IPS-15b (cell line): ENCODE data around the gene HOXB6.

Source experiments
- H3K27me3 ChIP-seq: one replicate; pipeline ENCODE4 v1.6.1; 2013; ENCODE audit warnings: low read length; ENCODE audit not compliant: control insufficient read depth, insufficient read depth
- H3K36me3 ChIP-seq: one replicate; pipeline ENCODE4 v1.6.1; 2013; ENCODE audit warnings: low read length; ENCODE audit not compliant: control insufficient read depth, insufficient read depth
- H3K4me1 ChIP-seq: one replicate; pipeline ENCODE4 v1.6.1; 2013; ENCODE audit warnings: mild to moderate bottlenecking, low read length; ENCODE audit not compliant: control insufficient read depth, insufficient read depth
- H3K4me3 ChIP-seq: one replicate; pipeline ENCODE4 v1.5.1; 2013; ENCODE audit warnings: low read depth, low read length
- H3K9ac ChIP-seq: one replicate; pipeline ENCODE4 v1.6.1; 2013; ENCODE audit warnings: low read depth, mild to moderate bottlenecking, low read length
- H3K9me3 ChIP-seq: one replicate; pipeline ENCODE4 v1.6.1; 2013; ENCODE audit warnings: mild to moderate bottlenecking, low read length; ENCODE audit not compliant: control insufficient read depth, insufficient read depth

HOXB6 gene

DNA sequence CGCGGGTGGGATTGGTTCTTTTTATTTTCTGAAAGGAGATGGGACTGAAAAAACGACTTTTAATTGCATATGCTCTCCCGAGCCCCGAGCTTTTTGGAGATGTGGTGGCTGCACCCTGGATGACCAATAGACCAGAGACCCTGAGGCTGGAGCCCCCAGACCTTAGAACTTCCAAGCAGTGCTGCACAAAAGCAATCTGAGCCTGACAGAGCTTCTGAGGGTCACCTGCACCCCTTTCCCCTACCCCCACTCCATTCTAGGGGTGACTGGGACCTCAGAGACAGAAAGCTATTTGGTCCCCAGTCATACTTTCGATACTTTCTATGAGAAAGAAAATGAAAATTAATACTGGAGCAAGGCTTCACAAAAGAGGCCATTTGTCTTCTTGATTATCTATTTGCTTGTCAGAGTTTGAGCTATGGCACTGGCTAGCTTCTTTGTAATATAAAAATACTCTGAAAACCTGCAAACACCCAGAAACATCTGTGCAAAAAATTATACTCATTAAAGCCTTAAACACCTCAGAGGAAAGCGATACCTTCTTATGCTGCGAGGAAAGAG lies 30.2 kb downstream of the HOXB6 start:
- no peaks in the 10 kb centered on the region for H3K36me3 ChIP-seq
- peaks cover 96% of the 10 kb centered on the region for H3K27me3 ChIP-seq
- H3K9me3 ChIP-seq: no peaks in the 10 kb centered on the region
- peak overlapping the region; percentile 8 for H3K4me3 ChIP-seq
- H3K4me1 ChIP-seq: peaks cover 2% of the 10 kb centered on the region
- no peak overlapping the region for H3K9ac ChIP-seq

DNA sequence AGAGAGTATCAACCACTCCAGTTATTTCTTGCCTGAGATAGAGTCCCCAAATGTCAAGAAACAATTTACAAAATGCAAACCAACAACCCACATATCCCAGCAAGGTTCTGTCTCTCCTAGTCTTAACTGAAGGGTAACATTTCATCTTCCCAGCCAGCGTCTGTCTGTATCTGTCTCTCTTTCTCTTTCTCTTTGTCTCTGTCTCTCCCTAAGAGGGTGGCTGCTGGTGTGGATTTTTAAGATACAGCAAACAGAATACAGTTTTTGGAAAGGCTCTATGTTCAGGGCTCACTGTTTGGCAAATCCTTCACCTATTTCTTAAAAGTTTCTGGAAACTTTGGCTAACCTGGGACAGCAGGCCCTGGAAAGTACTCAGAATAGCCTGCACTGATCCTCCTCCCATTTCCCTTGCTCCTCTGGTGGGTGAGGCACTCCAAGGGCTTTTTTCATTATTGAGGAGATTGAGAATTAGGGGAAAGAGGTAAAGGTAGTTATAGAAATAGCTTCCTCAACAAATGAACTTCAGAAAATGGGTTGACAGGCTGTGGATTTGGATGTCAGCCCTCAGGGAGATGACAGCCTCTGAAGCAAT lies 32.9 kb downstream of the HOXB6 start:
- H3K4me1 ChIP-seq: peaks cover 4% of the 10 kb centered on the region
- H3K27me3 ChIP-seq: peaks cover 99% of the 10 kb centered on the region
- H3K9ac ChIP-seq: no peak overlapping the region
- H3K36me3 ChIP-seq: no peaks in the 10 kb centered on the region
- peak overlapping the region; percentile 8 for H3K4me3 ChIP-seq
- H3K9me3 ChIP-seq: no peaks in the 10 kb centered on the region

DNA sequence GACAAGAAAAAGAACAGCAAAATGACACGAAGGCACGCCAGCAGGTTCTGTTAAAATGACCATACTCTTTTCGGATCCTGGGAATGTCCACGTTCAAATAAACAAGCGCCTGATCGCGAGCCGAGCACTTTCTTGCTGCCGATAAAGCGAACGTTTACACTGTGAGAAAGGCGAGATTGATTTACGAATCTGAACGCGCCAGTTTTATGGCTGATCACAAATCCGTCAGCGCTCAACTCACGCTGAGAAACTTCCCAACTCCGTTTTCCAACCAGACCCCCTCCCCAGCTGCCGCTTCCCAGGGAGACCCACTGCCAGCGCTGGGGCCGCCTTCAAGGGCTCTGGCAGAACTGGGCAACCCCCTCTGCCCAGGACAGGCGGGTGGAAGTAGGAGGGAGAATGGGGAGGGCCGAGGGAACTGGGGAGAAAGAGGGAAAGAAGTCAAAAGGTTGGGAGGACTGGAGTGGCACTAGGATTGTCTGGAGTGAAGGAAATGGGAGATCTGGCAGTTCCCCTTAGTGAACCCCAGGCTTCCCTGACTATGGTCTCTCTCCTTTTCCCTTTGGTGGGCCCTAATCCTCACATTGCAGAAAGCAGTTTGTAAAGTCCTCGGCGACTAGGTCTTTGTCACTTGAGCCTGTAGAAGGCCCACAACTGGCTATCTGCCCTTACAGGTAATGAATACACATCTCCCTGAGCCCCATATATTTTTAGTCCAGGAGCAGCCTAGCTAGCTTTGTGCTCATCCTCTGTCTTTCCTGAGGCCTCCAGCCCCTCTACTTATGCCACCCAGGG lies 33.6 kb downstream of the HOXB6 start:
- Histone ChIP-seq H3K9me3 (no peaks in the 10 kb centered on the region), H3K4me3 (peak overlapping the region; percentile 7), H3K36me3 (no peaks in the 10 kb centered on the region), H3K27me3 (peaks cover 100% of the 10 kb centered on the region), H3K9ac (no peak overlapping the region), H3K4me1 (peaks cover 4% of the 10 kb centered on the region)

- H3K27me3 ChIP-seq: peaks cover 100% of the 10 kb centered on the region
- peaks cover 4% of the 10 kb centered on the region for H3K4me1 ChIP-seq
- no peak overlapping the region for H3K9ac ChIP-seq
- H3K4me3 ChIP-seq: peak overlapping the region; percentile 13
- H3K36me3 ChIP-seq: no peaks in the 10 kb centered on the region
- H3K9me3 ChIP-seq: no peaks in the 10 kb centered on the region
Measured at GRCh38 chr17:48570325-48571023, 34.3 kb downstream of the HOXB6 start.

DNA sequence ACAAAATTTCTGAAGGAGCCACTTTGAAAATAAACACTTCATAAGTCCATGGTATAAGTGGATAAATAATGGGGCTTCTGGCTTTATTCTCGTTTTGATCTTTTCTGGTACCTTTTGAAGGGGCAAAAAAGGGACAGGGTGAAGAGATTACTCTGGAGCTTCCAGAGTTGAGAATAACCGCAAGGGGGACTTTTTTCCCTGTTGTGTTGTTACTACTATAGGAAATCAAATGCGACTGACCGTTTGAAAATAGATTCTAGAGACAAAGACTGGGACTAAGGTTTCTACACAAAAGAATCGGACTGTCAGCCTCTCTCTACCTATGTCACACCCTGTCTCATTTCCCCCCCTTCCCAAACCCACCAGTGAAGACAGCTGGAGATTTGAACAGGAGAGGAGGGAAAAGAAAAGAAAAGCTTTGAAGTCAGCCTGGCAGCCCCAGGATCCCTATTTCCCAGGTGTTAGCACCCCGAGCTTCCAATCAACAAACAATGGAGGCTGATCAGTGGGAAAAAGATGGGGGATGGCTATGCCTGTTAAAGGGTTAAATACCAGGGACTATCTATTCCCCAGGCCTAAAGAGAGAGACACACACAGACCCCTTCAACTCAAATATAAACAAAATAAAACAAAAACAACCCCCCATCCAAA lies 35.0 kb downstream of the HOXB6 start:
- Histone ChIP-seq H3K4me3 (peak overlapping the region; percentile 13), H3K27me3 (peaks cover 100% of the 10 kb centered on the region), H3K9me3 (no peaks in the 10 kb centered on the region), H3K9ac (no peak overlapping the region), H3K36me3 (no peaks in the 10 kb centered on the region), H3K4me1 (peaks cover 5% of the 10 kb centered on the region)

DNA sequence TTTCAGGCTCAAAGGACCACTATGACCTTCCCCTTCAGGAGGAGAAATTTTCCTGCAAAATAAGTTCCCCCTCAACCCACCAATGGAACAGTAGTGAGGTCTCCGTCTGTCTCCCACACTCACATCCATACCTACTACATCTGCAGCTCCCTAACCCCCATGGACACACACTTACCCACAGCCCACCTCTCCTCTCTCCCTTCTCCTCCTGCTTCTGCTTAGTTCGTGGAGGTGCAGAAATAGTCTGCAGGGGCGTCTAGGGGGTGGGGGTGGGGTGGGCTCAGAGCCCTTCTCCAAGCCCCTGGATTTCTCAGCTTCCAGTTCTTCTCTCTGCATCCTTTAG lies 35.6 kb downstream of the HOXB6 start:
- H3K9me3 ChIP-seq: no peaks in the 10 kb centered on the region
- no peaks in the 10 kb centered on the region for H3K36me3 ChIP-seq
- peaks cover 99% of the 10 kb centered on the region for H3K27me3 ChIP-seq
- H3K4me1 ChIP-seq: peaks cover 6% of the 10 kb centered on the region
- H3K4me3 ChIP-seq: peak overlapping the region; percentile 22
- H3K9ac ChIP-seq: no peak overlapping the region

DNA sequence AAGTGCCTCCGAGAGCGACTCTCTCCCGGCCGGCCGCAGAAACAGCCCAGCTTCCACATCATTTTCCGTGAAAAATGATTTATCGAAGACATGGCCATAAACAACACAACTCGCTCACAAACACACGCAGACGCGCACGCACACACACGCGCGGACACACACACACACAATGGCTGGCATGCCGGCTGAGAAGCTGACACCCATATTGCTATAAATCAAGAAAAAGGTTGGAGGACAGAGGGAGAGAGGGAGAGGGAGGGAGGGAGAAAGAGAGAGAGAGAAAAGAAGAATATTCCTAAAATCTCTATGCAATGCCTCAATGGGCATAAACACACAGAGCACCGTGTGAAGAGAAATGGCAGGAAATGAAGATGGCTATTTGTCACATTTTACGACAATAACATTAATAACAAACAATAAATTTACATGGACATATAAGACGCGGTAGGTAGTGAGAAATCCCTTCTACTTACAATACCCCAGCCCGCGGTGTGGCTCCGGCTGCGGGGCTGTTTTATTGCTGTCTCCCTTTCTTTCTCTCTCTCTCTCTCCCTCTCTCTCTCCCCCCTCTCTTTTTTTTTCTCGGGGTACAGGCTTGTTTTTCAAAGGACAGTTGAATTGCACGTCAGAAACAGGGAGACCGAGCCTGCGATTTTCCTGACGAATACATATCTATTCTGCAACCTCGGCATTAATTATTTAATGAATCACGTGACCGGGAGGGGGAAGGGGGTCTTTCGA lies 36.1 kb downstream of the HOXB6 start:
- no peaks in the 10 kb centered on the region for H3K36me3 ChIP-seq
- H3K4me3 ChIP-seq: peak overlapping the region; percentile 22
- H3K9me3 ChIP-seq: no peaks in the 10 kb centered on the region
- peaks cover 6% of the 10 kb centered on the region for H3K4me1 ChIP-seq
- no peak overlapping the region for H3K9ac ChIP-seq
- H3K27me3 ChIP-seq: peaks cover 97% of the 10 kb centered on the region

DNA sequence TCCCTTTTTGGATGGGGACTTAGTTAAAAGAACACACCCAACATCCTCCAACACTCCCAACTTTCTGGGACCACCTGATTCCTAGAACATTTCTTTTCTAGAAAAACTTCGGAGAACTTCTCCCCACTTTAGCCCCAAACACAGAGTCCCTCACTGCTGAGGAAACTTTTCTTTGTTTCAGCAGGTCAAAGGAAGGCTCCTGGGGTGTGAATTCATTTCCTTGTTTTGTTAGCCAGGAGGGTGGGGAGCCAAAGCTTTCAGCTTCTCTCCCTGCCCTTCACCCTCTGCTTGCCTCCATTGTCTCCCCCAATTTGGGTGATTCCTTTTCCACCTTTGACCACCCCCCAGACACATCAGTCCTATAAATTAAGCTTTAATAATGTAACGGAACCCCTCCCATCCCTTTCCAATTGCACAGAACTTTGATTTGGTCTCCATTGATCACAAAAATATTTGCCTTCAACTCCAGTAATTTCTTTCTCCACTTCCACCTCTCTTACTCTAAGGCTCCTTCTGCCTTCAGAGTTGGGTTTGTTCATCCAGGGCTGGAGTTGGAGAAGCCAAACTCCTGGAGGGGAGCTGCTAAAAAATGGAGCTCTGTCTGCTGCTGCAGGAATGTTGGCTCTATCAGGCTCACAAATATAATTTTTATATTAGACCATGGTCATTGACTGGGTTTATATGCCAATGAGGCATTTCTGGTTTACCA lies 37.0 kb downstream of the HOXB6 start:
- Histone ChIP-seq H3K36me3 (no peaks in the 10 kb centered on the region), H3K27me3 (peaks cover 97% of the 10 kb centered on the region), H3K4me3 (peak overlapping the region; percentile 6), H3K4me1 (peaks cover 6% of the 10 kb centered on the region), H3K9ac (no peak overlapping the region), H3K9me3 (no peaks in the 10 kb centered on the region)

GRCh38 chr17:48567209-48567608 lies 37.6 kb downstream of the HOXB6 start:
- peaks cover 97% of the 10 kb centered on the region for H3K27me3 ChIP-seq
- no peak overlapping the region for H3K9ac ChIP-seq
- peaks cover 6% of the 10 kb centered on the region for H3K4me1 ChIP-seq
- H3K9me3 ChIP-seq: no peaks in the 10 kb centered on the region
- H3K4me3 ChIP-seq: peak overlapping the region; percentile 6
- H3K36me3 ChIP-seq: no peaks in the 10 kb centered on the region

DNA sequence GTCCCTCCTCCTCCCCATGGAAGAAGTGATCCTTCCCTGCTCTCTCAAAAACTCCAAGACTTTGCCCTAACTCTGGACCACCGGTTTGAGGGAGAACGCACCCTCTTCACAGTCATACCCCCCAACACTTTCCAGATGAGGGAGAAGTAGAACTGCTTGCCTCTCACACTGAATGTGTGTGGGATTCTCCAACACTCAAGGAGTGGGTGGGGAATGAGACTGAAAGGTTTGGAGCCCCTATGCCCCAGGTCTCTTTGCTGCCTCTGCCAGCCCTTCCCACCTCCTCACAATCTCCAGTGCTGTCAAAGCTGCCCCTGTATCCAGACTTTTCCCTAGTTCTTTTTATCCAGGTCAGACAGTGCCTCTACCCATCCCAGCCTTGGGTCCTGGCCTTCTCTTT lies 38.1 kb downstream of the HOXB6 start:
- peaks cover 6% of the 10 kb centered on the region for H3K4me1 ChIP-seq
- H3K9me3 ChIP-seq: no peaks in the 10 kb centered on the region
- H3K36me3 ChIP-seq: no peaks in the 10 kb centered on the region
- H3K9ac ChIP-seq: no peak overlapping the region
- H3K27me3 ChIP-seq: peaks cover 97% of the 10 kb centered on the region
- H3K4me3 ChIP-seq: peak overlapping the region; percentile 6
